Vagina (tissue), 2 donors: Measurements from ENCODE around the gene ZC3H15. TPM values are rescaled to one million over a fixed set of nuclear protein-coding genes. Genes with fewer than 3 reads are reported as not detected.

Source experiments
- DNase-seq, 2 donors: peaks; one replicate each; pipeline ENCODE4 v3.0.0-alpha.2; 2017; ENCODE audit errors: extremely low spot score in 2 of 2
- H3K27ac ChIP-seq: fragments of 200-600 bp; sonication (generic); one replicate; pipeline ENCODE4 v1.5.1; 2019
- H3K27me3 ChIP-seq: fragments of 200-600 bp; sonication (generic); one replicate; pipeline ENCODE4 v1.5.1; 2019
- H3K36me3 ChIP-seq, 2 donors: fragments of 200-600 bp; sonication (generic); one replicate each; pipeline ENCODE4 v1.5.1; 2017 to 2019
- H3K4me1 ChIP-seq: fragments of 200-600 bp; sonication (generic); one replicate; pipeline ENCODE4 v1.5.1; 2019
- H3K4me3 ChIP-seq, 2 donors: fragments of 200-600 bp; sonication (generic); 1 replicate in 1 of 2; 2 replicates in 1 of 2; pipeline ENCODE4 v1.5.1; 2016 to 2019
- H3K9me3 ChIP-seq: fragments of 200-600 bp; sonication (generic); one replicate; pipeline ENCODE4 v1.5.1; 2019
- POLR2A ChIP-seq, 2 donors: fragments of 450-650 bp; IDR thresholded peaks; one replicate each; pipeline ENCODE4 v1.6.1; 2017; ENCODE audit warnings: antibody characterized with exemption in 2 of 2, mild to moderate bottlenecking in 2 of 2, moderate library complexity in 2 of 2
- POLR2AphosphoS5 ChIP-seq, 2 donors: sonication (generic); formaldehyde crosslinking; IDR thresholded peaks; one replicate each; pipeline ENCODE4 v1.9.0; 2017; ENCODE audit warnings: antibody characterized with exemption in 2 of 2, mild to moderate bottlenecking in 2 of 2, low read depth in 1 of 2; ENCODE audit not compliant: insufficient read depth in 1 of 2
- intact Hi-C: fragments of 100-400 bp; cut with DNase I; formaldehyde crosslinking; loops from one replicate; pipeline ENCODE4 v1.15.1; 2023
- total RNA-seq: library from RNA; depleted of rRNA; stranded (reverse); fragments of >200 nt; gene quantifications from one replicate; pipeline ENCODE4 v1.2.3, GENCODE V29; 2016
- TF ChIP-seq, protein P1 (sequence below), 3 experiments: fragments of 450-650 bp in 2 of 3; fragments of 200-600 bp in 1 of 3; sonication (generic) in 1 of 3; IDR thresholded peaks; one replicate each; pipeline ENCODE4 v1.5.1; 2017 to 2019; ENCODE audit warnings: antibody characterized with exemption in 3 of 3, mild to moderate bottlenecking in 2 of 3, moderate library complexity in 2 of 3

The ZC3H15 gene
- total RNA-seq, 1 donor from 2014 or later, result 59.9 TPM

- no peak for DNase-seq
- Histone ChIP-seq H3K4me1 (no peaks in the 10 kb centered on the region), H3K4me3 (no peak overlapping the region), H3K36me3 (no peaks in the 10 kb centered on the region), H3K27ac (no peak overlapping the region), H3K9me3 (no peaks in the 10 kb centered on the region), H3K27me3 (no peaks in the 10 kb centered on the region)
- intact Hi-C loops, result no loop called here
- TF ChIP-seq, protein P1, sequence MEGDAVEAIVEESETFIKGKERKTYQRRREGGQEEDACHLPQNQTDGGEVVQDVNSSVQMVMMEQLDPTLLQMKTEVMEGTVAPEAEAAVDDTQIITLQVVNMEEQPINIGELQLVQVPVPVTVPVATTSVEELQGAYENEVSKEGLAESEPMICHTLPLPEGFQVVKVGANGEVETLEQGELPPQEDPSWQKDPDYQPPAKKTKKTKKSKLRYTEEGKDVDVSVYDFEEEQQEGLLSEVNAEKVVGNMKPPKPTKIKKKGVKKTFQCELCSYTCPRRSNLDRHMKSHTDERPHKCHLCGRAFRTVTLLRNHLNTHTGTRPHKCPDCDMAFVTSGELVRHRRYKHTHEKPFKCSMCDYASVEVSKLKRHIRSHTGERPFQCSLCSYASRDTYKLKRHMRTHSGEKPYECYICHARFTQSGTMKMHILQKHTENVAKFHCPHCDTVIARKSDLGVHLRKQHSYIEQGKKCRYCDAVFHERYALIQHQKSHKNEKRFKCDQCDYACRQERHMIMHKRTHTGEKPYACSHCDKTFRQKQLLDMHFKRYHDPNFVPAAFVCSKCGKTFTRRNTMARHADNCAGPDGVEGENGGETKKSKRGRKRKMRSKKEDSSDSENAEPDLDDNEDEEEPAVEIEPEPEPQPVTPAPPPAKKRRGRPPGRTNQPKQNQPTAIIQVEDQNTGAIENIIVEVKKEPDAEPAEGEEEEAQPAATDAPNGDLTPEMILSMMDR (IDR thresholded peaks at IDR 0.05), result no peak
- TF ChIP-seq POLR2AphosphoS5 (IDR thresholded peaks at IDR 0.05; ENCODE audit: insufficient read depth in 1 of 2, low read depth in 1 of 2) (no peak), POLR2A (IDR thresholded peaks at IDR 0.05) (no peak)
These were observed 42.2 kb upstream of the ZC3H15 start for GRCh38 chr2:186443851-186444250.

DNA sequence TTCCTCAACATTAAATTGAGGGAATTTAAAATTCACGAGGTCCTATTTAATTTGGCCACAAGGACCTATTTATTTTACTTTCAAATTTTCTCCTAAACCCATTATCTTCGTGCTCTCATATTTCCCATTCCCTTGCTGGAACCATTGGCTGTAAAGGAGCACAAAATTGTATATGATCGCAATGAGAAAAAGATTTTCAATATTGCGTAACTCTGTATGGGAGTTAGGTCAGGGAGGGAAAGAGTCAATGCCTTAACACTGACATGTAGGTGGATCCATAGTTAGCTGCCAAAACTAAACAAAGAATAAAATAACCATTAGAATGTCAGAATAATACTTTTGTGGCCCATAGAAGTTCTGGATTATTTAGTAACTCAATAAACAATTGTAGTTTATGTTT lies 40.6 kb upstream of the ZC3H15 start:
- intact Hi-C loops, result no loop called here
- TF ChIP-seq POLR2AphosphoS5 (IDR thresholded peaks at IDR 0.05; ENCODE audit: insufficient read depth in 1 of 2, low read depth in 1 of 2) (no peak), POLR2A (IDR thresholded peaks at IDR 0.05) (no peak)
- TF ChIP-seq, protein P1 (IDR thresholded peaks at IDR 0.05), result no peak
- DNase-seq, result no peak
- Histone ChIP-seq H3K4me3 (no peak overlapping the region), H3K9me3 (no peaks in the 10 kb centered on the region), H3K36me3 (no peaks in the 10 kb centered on the region), H3K4me1 (no peaks in the 10 kb centered on the region), H3K27me3 (no peaks in the 10 kb centered on the region), H3K27ac (no peak overlapping the region)

- intact Hi-C loops, result no loop called here
- TF ChIP-seq, protein P1 (IDR thresholded peaks at IDR 0.05), result no peak
- TF ChIP-seq POLR2AphosphoS5 (IDR thresholded peaks at IDR 0.05; ENCODE audit: insufficient read depth in 1 of 2, low read depth in 1 of 2) (no peak), POLR2A (IDR thresholded peaks at IDR 0.05) (no peak)
These were observed 30.4 kb upstream of the ZC3H15 start for GRCh38 chr2:186455613-186456012.

GRCh38 chr2:186456941-186457340 lies 29.1 kb upstream of the ZC3H15 start:
- intact Hi-C loops, result no loop called here
- TF ChIP-seq POLR2AphosphoS5 (IDR thresholded peaks at IDR 0.05; ENCODE audit: insufficient read depth in 1 of 2, low read depth in 1 of 2) (no peak), POLR2A (IDR thresholded peaks at IDR 0.05) (no peak)
- TF ChIP-seq, protein P1 (IDR thresholded peaks at IDR 0.05), result no peak

More at GRCh38 chr2:186455613-186456012, 30.4 kb upstream of the ZC3H15 start:
- H3K4me3 ChIP-seq, result no peak overlapping the region
- no peaks in the 10 kb centered on the region for H3K9me3 ChIP-seq
- no peaks in the 10 kb centered on the region for H3K36me3 ChIP-seq
- H3K27ac ChIP-seq, result no peak overlapping the region
- no peak for DNase-seq
- H3K4me1 ChIP-seq, result no peaks in the 10 kb centered on the region
- H3K27me3 ChIP-seq, result no peaks in the 10 kb centered on the region

DNA sequence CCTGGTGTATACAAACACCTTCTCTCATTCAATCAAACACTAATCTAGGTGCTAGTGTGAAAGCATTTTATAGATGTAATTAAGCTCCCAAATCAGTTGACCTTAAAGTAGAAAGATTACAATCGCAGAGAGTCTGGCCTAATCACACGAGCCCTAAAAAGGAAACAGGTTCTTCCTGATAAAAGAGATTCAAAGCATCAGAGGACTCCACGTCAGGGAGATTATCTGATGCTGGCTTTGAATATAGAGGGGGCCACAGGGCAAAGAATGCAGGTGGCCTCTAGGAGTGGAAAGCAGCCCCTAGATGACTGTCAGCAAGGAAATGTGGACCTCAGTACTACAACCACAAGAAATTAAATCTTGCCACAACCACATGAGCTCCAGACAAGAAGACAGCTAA lies 28.2 kb upstream of the ZC3H15 start:
- no peak overlapping the region for H3K27ac ChIP-seq
- H3K36me3 ChIP-seq, result no peaks in the 10 kb centered on the region
- H3K4me3 ChIP-seq, result no peak overlapping the region
- H3K9me3 ChIP-seq, result no peaks in the 10 kb centered on the region
- H3K27me3 ChIP-seq, result no peaks in the 10 kb centered on the region
- TF ChIP-seq, protein P1 (IDR thresholded peaks at IDR 0.05), result no peak
- no peak for TF ChIP-seq POLR2AphosphoS5 (IDR thresholded peaks at IDR 0.05; ENCODE audit: insufficient read depth in 1 of 2, low read depth in 1 of 2)
- TF ChIP-seq POLR2A (IDR thresholded peaks at IDR 0.05), result no peak
- intact Hi-C loops, result no loop called here
- DNase-seq, result no peak
- no peaks in the 10 kb centered on the region for H3K4me1 ChIP-seq

More at GRCh38 chr2:186456941-186457340, 29.1 kb upstream of the ZC3H15 start:
- no peak overlapping the region for H3K27ac ChIP-seq
- H3K4me3 ChIP-seq, result no peak overlapping the region
- H3K36me3 ChIP-seq, result no peaks in the 10 kb centered on the region
- no peaks in the 10 kb centered on the region for H3K4me1 ChIP-seq
- no peaks in the 10 kb centered on the region for H3K9me3 ChIP-seq
- no peak for DNase-seq
- H3K27me3 ChIP-seq, result no peaks in the 10 kb centered on the region
